Ectodermal cell (in vitro differentiated cells): ENCODE data around the gene CYLC1. TPM values are rescaled to one million over a fixed set of nuclear protein-coding genes. Genes with fewer than 3 reads are reported as not detected.

Source experiments
- H3K27ac ChIP-seq: 2 replicates; pipeline ENCODE4 v1.7.0; 2013; ENCODE audit warnings: mild to moderate bottlenecking, low read depth, low read length; ENCODE audit not compliant: insufficient read depth, poor library complexity, severe bottlenecking
- H3K27me3 ChIP-seq: 2 replicates; pipeline ENCODE4 v1.7.0; 2013; ENCODE audit warnings: mild to moderate bottlenecking, low read length; ENCODE audit not compliant: insufficient read depth, control insufficient read depth, poor library complexity, severe bottlenecking
- H3K36me3 ChIP-seq: one replicate; pipeline ENCODE4 v1.7.0; 2013; ENCODE audit warnings: low read length; ENCODE audit not compliant: control insufficient read depth, insufficient read depth
- H3K4me1 ChIP-seq: one replicate; pipeline ENCODE4 v1.7.0; 2013; ENCODE audit warnings: low read length; ENCODE audit not compliant: control insufficient read depth, insufficient read depth
- H3K4me3 ChIP-seq: 2 replicates; pipeline ENCODE4 v1.7.0; 2013; ENCODE audit warnings: low read depth, low read length, control low read depth; ENCODE audit not compliant: insufficient read depth
- H3K9me3 ChIP-seq: 2 replicates; pipeline ENCODE4 v1.7.0; 2013; ENCODE audit warnings: mild to moderate bottlenecking, low read length, moderate library complexity; ENCODE audit not compliant: control insufficient read depth
- WGBS, 2 experiments: methylation state at CpG; one replicate each; pipeline ENCODE4 v1.1.7; 2013; ENCODE audit warnings: missing lambda C conversion rate in 2 of 2; 5-methylcytosine and 5-hydroxymethylcytosine counted together
- polyA plus RNA-seq, 4 experiments: library from polyadenylated mRNA; stranded (reverse); fragments of 50-300 nt; gene quantifications; one replicate each; pipeline ENCODE4 v1.2.3, GENCODE V29; 2013

Gene CYLC1
- not detected for polyA plus RNA-seq (2013, experiment 1 of 4)
- polyA plus RNA-seq (2013, experiment 2 of 4): not detected
- polyA plus RNA-seq (2013, experiment 3 of 4): not detected
- polyA plus RNA-seq (2013, experiment 4 of 4): not detected

DNA sequence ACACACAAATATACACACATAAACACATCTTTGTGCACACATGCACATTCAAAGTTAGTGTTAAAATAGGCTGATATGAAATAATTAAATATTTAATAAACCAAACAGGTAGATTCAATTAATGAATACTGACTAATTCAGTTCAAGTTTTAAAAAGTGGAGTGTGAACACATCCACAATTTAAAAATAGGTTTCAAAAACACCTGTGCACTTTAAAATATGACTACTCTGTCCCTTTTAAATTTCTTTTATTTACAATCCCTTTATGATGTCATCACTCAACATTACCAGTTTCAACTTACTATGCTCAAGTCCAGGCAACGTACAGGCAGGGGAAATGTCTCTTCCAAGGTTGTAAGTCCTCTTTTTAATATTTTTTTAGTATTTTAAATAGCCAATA, at the start of gene CYLC1:
Gene CYLC1 (plus strand): TSS at position 301 of the 400 bp plus-strand sequence. CDS start 37 bp downstream, at position 338.
- Histone ChIP-seq H3K36me3 (no peaks in the 10 kb centered on the region), H3K27me3 (no peaks in the 10 kb centered on the region), H3K27ac (no peak within 1 kb of the TSS), H3K9me3 (no peaks in the 10 kb centered on the region), H3K4me3 (no peak within 1 kb of the TSS), H3K4me1 (no peaks in the 10 kb centered on the region)
- no CpG with 5 or more reads among the region's 1 CpG for WGBS, 2 experiments

DNA sequence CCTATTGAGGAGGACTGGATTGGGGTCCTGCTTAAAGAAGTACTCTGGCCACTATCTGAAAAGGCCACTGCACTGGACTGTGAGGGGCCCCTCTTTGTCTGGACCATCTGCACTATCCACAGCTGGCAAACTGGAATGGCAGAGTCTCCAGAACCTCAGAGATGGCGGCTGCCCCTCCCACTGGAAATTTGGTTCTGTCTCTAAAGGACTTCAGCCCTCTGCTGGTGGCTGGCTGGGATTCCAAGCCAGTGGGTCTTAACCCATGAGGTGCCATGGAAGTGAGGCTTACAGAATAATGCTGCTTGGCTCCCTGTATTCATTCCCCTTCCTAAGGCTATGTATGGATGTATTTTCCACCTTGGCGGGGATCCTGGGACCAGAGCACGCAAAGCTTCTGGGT, 41.6 kb upstream of the CYLC1 start:
- Histone ChIP-seq H3K9me3 (no peaks in the 10 kb centered on the region), H3K27me3 (no peaks in the 10 kb centered on the region), H3K36me3 (no peaks in the 10 kb centered on the region), H3K27ac (no peak overlapping the region), H3K4me3 (no peak overlapping the region), H3K4me1 (no peaks in the 10 kb centered on the region)
- 92% methylated on average over 3 of the region's 3 CpGs for WGBS, 2 experiments

DNA sequence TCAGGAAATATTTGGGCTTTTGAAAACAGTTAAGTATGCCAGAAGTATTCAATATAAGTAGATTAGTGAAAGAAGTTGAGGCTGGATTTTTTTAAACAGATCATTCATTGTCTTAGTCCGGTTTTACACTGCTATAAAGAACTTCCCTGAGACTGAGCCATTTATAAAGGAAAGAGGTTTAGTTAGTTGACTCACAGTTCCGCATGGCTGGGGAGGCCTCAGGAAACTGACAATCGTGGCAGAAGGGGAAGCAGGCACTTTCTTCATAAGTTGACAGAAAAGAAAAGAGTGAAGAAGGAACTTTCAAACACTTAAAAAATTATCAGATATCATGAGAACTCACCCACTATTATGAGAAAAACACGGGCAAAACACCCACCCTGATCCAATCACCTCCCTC, 31.1 kb upstream of the CYLC1 start:
- no peaks in the 10 kb centered on the region for H3K4me1 ChIP-seq
- H3K36me3 ChIP-seq: no peaks in the 10 kb centered on the region
- H3K27ac ChIP-seq: no peak overlapping the region
- H3K27me3 ChIP-seq: no peaks in the 10 kb centered on the region
- no peaks in the 10 kb centered on the region for H3K9me3 ChIP-seq
- 87 to 88% methylated on average over 3 to 4 of the region's 4 CpGs for WGBS, 2 experiments
- H3K4me3 ChIP-seq: no peak overlapping the region

DNA sequence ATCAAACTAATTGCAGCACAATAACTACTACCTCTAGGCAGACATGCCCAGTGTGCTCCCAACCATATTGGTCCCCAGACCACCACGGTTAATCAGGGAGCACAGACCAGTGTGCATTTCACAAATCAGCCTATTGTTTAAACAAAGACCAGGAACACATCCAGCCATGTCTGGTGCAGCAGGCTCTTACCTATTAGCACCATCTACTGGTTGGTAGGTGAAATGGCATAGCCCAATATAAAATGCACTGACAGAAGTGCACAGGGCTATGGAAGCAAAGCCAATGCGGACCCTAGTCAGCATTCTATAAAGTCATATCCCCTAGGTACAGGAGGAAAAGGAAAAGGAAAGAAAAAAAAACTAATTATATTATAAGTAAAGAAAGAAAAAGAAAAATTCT, 15.5 kb upstream of the CYLC1 start:
- H3K27me3 ChIP-seq: no peaks in the 10 kb centered on the region
- WGBS, 2 experiments: 12 to 20% methylated on average over 1 of the region's 2 CpGs
- H3K9me3 ChIP-seq: no peaks in the 10 kb centered on the region
- H3K36me3 ChIP-seq: no peaks in the 10 kb centered on the region
- no peaks in the 10 kb centered on the region for H3K4me1 ChIP-seq
- H3K27ac ChIP-seq: no peak overlapping the region
- H3K4me3 ChIP-seq: no peak overlapping the region

DNA sequence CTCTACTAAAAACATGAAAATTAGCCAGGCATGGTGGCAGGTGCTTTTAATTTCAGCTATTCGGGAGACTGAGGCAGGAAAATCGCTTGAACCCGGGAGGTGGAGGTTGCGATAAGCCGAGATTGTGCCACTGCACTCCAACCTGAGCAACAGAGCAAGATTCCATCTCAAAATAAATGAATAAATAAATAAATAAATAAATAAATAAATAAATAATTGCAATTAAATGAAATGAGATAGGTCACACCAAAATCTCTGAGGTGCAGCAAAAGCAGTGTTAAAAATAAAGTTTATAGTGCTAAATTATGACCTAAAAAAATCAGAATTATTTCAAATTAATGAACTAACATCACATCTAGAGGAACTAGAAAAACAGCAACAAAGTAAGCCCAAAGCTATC, 13.6 kb upstream of the CYLC1 start:
- no peaks in the 10 kb centered on the region for H3K36me3 ChIP-seq
- no peaks in the 10 kb centered on the region for H3K27me3 ChIP-seq
- H3K27ac ChIP-seq: no peak overlapping the region
- no peaks in the 10 kb centered on the region for H3K9me3 ChIP-seq
- WGBS, 2 experiments: 81 to 94% methylated on average over 3 of the region's 5 CpGs
- H3K4me3 ChIP-seq: no peak overlapping the region
- H3K4me1 ChIP-seq: no peaks in the 10 kb centered on the region

DNA sequence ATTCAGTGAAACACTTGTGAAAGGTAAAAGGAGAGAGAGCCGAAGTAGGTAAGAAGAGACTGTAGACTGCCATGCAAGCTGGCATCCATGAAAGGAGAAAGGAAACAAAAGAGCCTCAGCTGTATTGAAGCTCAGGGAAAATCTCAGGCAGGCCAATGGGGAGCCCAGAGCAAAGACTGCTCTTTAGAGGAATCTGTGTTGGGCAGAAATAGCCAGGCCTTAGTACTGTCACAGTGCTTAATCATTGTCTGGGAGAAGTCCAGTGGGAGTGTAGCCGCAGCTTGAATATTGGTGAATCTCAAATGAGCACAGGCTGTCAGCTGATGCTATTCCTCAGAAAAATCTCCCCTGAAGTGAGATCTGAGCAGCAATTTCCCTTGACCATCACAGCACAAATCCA, 27.6 kb downstream of the CYLC1 start:
- H3K9me3 ChIP-seq: no peaks in the 10 kb centered on the region
- H3K27ac ChIP-seq: no peak overlapping the region
- H3K36me3 ChIP-seq: no peaks in the 10 kb centered on the region
- H3K4me1 ChIP-seq: no peaks in the 10 kb centered on the region
- 64 to 75% methylated on average over 2 of the region's 2 CpGs for WGBS, 2 experiments
- H3K4me3 ChIP-seq: no peak overlapping the region
- H3K27me3 ChIP-seq: no peaks in the 10 kb centered on the region

DNA sequence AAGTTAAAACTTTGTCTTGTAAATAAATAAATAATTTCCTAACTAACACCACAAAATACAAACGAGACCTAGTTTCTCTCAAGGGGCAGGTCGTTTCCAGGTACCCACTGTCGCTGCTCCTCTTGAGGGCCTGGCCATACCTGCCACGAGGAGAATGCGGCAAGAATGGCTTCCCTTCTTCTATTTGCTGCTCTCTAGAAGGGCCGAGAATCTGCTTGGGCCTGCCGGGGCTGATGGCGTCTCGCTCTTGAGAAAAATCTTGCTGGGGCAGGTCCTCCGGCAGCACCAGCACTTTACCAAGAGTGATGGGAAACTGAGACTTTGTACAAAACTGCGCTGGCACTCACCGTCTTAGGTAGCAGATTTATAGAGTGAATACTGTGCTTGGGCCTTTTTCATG, 31.5 kb downstream of the CYLC1 start:
- H3K36me3 ChIP-seq: no peaks in the 10 kb centered on the region
- H3K4me1 ChIP-seq: no peaks in the 10 kb centered on the region
- no peak overlapping the region for H3K27ac ChIP-seq
- H3K27me3 ChIP-seq: no peaks in the 10 kb centered on the region
- H3K4me3 ChIP-seq: no peak overlapping the region
- no peaks in the 10 kb centered on the region for H3K9me3 ChIP-seq
- WGBS, 2 experiments: 94 to 95% methylated on average over 12 of the region's 12 CpGs

GRCh38 chrX:83906921-83907320, 46.0 kb downstream of the CYLC1 start:
- Histone ChIP-seq H3K27ac (no peak overlapping the region), H3K4me1 (no peaks in the 10 kb centered on the region), H3K4me3 (no peak overlapping the region), H3K9me3 (no peaks in the 10 kb centered on the region), H3K36me3 (no peaks in the 10 kb centered on the region), H3K27me3 (no peaks in the 10 kb centered on the region)
- WGBS, 2 experiments: 86% methylated on average over 1 of the region's 3 CpGs; no CpG with 5 or more reads in 1 of the 2 experiments

DNA sequence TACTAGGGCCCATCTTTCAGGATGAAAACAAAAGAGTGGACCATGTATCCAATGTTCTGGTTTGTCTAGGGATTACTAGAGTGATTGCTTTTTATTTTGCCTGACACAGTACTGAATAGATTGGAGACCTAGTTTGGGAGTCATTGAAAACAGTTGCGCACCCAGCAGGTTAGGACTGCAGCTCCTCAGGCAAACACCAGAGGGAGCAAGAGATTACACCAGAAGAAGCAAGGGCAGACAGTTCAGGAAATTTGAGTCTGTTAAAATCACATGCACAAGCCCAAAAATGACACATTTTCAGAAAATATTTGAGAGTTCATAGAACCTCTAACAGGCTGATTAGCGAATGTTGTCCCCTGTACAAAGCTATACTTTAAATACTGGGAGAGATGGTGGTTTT, 55.6 kb downstream of the CYLC1 start:
- 25 to 45% methylated on average over 1 of the region's 2 CpGs for WGBS, 2 experiments
- no peak overlapping the region for H3K27ac ChIP-seq
- no peaks in the 10 kb centered on the region for H3K27me3 ChIP-seq
- no peaks in the 10 kb centered on the region for H3K4me1 ChIP-seq
- no peaks in the 10 kb centered on the region for H3K36me3 ChIP-seq
- no peak overlapping the region for H3K4me3 ChIP-seq
- H3K9me3 ChIP-seq: no peaks in the 10 kb centered on the region

- Histone ChIP-seq H3K4me1 (no peaks in the 10 kb centered on the region), H3K9me3 (no peaks in the 10 kb centered on the region), H3K27me3 (no peaks in the 10 kb centered on the region), H3K4me3 (no peak overlapping the region), H3K27ac (no peak overlapping the region), H3K36me3 (no peaks in the 10 kb centered on the region)
- WGBS, 2 experiments: 91% methylated on average over 2 of the region's 2 CpGs
Observed at GRCh38 chrX:83934220-83934619, 73.3 kb downstream of the CYLC1 start.
